WTC11 (cell line): ENCODE data around the gene SPIB. TPM values are rescaled to one million over a fixed set of nuclear protein-coding genes. Genes with fewer than 3 reads are reported as not detected.

Experiments
- ATAC-seq: fragments of 200-7000 bp; cut with Tn5 transposase; 2 replicates; pipeline ENCODE4 v1.10.0; 2021; ENCODE audit warnings: mild to moderate bottlenecking, moderate library complexity
- CTCF ChIA-PET: fragments of 300-600 bp; sonication (Branson Sonifier 250); formaldehyde crosslinking; loops from one replicate; lab custom pipeline; 2021; ENCODE audit warnings: antibody characterized with exemption; lab: Charles Lee
- POLR2A ChIA-PET: fragments of 350-600 bp; sonication (Branson Sonifier 250); formaldehyde crosslinking; loops from one replicate; lab custom pipeline; 2021; ENCODE audit warnings: antibody characterized with exemption; lab: Charles Lee
- DNase-seq: peaks from one replicate; pipeline ENCODE4 v3.0.0; 2021; ENCODE audit warnings: low spot score
- H3K27ac Mint-ChIP-seq: 2 replicates; pipeline ENCODE4 v1.8.0; 2021; ENCODE audit warnings: mixed read lengths
- H3K27me3 Mint-ChIP-seq: 2 replicates; pipeline ENCODE4 v1.8.0; 2021; ENCODE audit warnings: low read depth, mild to moderate bottlenecking, moderate library complexity, mixed read lengths
- H3K36me3 Mint-ChIP-seq: 2 replicates; pipeline ENCODE4 v1.8.0; 2021; ENCODE audit warnings: mixed read lengths
- H3K4me1 Mint-ChIP-seq: 2 replicates; pipeline ENCODE4 v1.8.0; 2022; ENCODE audit warnings: mixed read lengths
- H3K4me3 Mint-ChIP-seq: 2 replicates; pipeline ENCODE4 v1.8.0; 2021; ENCODE audit warnings: mild to moderate bottlenecking, moderate library complexity, mixed read lengths
- H3K9me3 Mint-ChIP-seq: 2 replicates; pipeline ENCODE4 v1.8.0; 2021; ENCODE audit warnings: mixed read lengths
- ATF1 ChIP-seq: sonication (generic); formaldehyde crosslinking; IDR thresholded peaks from 2 replicates; pipeline ENCODE4 v1.8.1; 2023; ENCODE audit warnings: mild to moderate bottlenecking, moderate library complexity, missing genetic modification reagents
- ATF2 ChIP-seq: sonication (generic); formaldehyde crosslinking; IDR thresholded peaks from 2 replicates; pipeline ENCODE4 v1.8.1; 2022; ENCODE audit warnings: low read depth, missing genetic modification reagents, borderline replicate concordance
- E2F1 ChIP-seq: sonication (generic); formaldehyde crosslinking; IDR thresholded peaks from 2 replicates; pipeline ENCODE4 v1.8.0; 2022; ENCODE audit warnings: mild to moderate bottlenecking, missing genetic modification reagents
- E2F4 ChIP-seq: sonication (generic); formaldehyde crosslinking; IDR thresholded peaks from 2 replicates; pipeline ENCODE4 v1.8.1; 2022; ENCODE audit warnings: low read depth, mild to moderate bottlenecking, moderate library complexity, missing genetic modification reagents, borderline replicate concordance
- E2F5 ChIP-seq: sonication (generic); formaldehyde crosslinking; IDR thresholded peaks from 2 replicates; pipeline ENCODE4 v1.8.1; 2022; ENCODE audit warnings: mild to moderate bottlenecking, moderate library complexity, missing genetic modification reagents
- ELF4 ChIP-seq: sonication (generic); formaldehyde crosslinking; IDR thresholded peaks from 2 replicates; pipeline ENCODE4 v1.8.1; 2022; ENCODE audit warnings: low read depth, mild to moderate bottlenecking, moderate library complexity, missing genetic modification reagents
- EMX1 ChIP-seq: fragments of 250-450 bp; sonication (Bioruptor Pico); IDR thresholded peaks from 2 replicates; pipeline ENCODE4 v1.8.0; 2021; ENCODE audit warnings: mild to moderate bottlenecking
- ESRRA ChIP-seq: sonication (generic); formaldehyde crosslinking; IDR thresholded peaks from 2 replicates; pipeline ENCODE4 v1.8.1; 2022; ENCODE audit warnings: mild to moderate bottlenecking, missing genetic modification reagents, borderline replicate concordance
- ETV6 ChIP-seq: sonication (generic); formaldehyde crosslinking; IDR thresholded peaks from 2 replicates; pipeline ENCODE4 v1.8.1; 2022; ENCODE audit warnings: mild to moderate bottlenecking, missing genetic modification reagents
- FOXP4 ChIP-seq: sonication (generic); formaldehyde crosslinking; IDR thresholded peaks from 2 replicates; pipeline ENCODE4 v1.8.0; 2022; ENCODE audit warnings: mild to moderate bottlenecking, missing genetic modification reagents
- GRHL2 ChIP-seq: fragments of 250-450 bp; sonication (Bioruptor Pico); IDR thresholded peaks from 2 replicates; pipeline ENCODE4 v1.8.0; 2022; ENCODE audit warnings: mild to moderate bottlenecking, moderate library complexity; ENCODE audit not compliant: insufficient replicate concordance, severe bottlenecking
- GTF2I ChIP-seq: fragments of 250-450 bp; sonication (Bioruptor Pico); conservative IDR thresholded peaks from 2 replicates; pipeline ENCODE4 v1.4.0; 2021; ENCODE audit warnings: mild to moderate bottlenecking
- IRF2 ChIP-seq: sonication (generic); formaldehyde crosslinking; IDR thresholded peaks from 2 replicates; pipeline ENCODE4 v1.8.0; 2022; ENCODE audit warnings: low read depth, missing genetic modification reagents, borderline replicate concordance
- JAZF1 ChIP-seq: fragments of 250-450 bp; sonication (Bioruptor Pico); IDR thresholded peaks from 2 replicates; pipeline ENCODE4 v1.9.0; 2021; ENCODE audit warnings: moderate library complexity, mild to moderate bottlenecking, inconsistent platforms
- JUN ChIP-seq: sonication (generic); formaldehyde crosslinking; IDR thresholded peaks from 2 replicates; pipeline ENCODE4 v1.8.0; 2023; ENCODE audit warnings: mild to moderate bottlenecking, missing genetic modification reagents
- KAT7 ChIP-seq: sonication (generic); formaldehyde crosslinking; IDR thresholded peaks from 2 replicates; pipeline ENCODE4 v1.8.1; 2023; ENCODE audit warnings: missing genetic modification reagents, mild to moderate bottlenecking, borderline replicate concordance
- NR3C1 ChIP-seq: sonication (generic); formaldehyde crosslinking; conservative IDR thresholded peaks from 2 replicates; pipeline ENCODE4 v1.8.1; 2023; ENCODE audit warnings: low read depth, mild to moderate bottlenecking, missing genetic modification reagents
- OVOL2 ChIP-seq: fragments of 250-450 bp; sonication (Bioruptor Pico); IDR thresholded peaks from 2 replicates; pipeline ENCODE4 v1.9.0; 2021; ENCODE audit warnings: mild to moderate bottlenecking, borderline replicate concordance
- TEAD4 ChIP-seq: sonication (generic); formaldehyde crosslinking; IDR thresholded peaks from 2 replicates; pipeline ENCODE4 v1.8.0; 2022; ENCODE audit warnings: mild to moderate bottlenecking, missing genetic modification reagents
- ZBTB43 ChIP-seq: sonication (generic); formaldehyde crosslinking; IDR thresholded peaks from 2 replicates; pipeline ENCODE4 v1.8.1; 2023; ENCODE audit warnings: mild to moderate bottlenecking, missing genetic modification reagents
- ZNF232 ChIP-seq: sonication (generic); formaldehyde crosslinking; IDR thresholded peaks from 2 replicates; pipeline ENCODE4 v1.8.0; 2022; ENCODE audit warnings: mild to moderate bottlenecking, missing genetic modification reagents
- ZNF317 ChIP-seq: sonication (generic); formaldehyde crosslinking; IDR thresholded peaks from 2 replicates; pipeline ENCODE4 v1.8.1; 2023; ENCODE audit warnings: low read depth, mild to moderate bottlenecking, moderate library complexity, missing genetic modification reagents, borderline replicate concordance
- ZNF512 ChIP-seq: sonication (generic); formaldehyde crosslinking; IDR thresholded peaks from 2 replicates; pipeline ENCODE4 v1.8.1; 2022; ENCODE audit warnings: missing genetic modification reagents, borderline replicate concordance
- total RNA-seq: library from RNA; stranded (reverse); gene quantifications from 3 replicates; pipeline ENCODE4 v1.2.3, GENCODE V29; 2021

SPIB gene
- total RNA-seq, 1 experiment from 2014 or later, result 4.7 TPM

GRCh38 chr19:50453243-50453642 lies 34.5 kb downstream of the SPIB start (continued):
- no peak for TF ChIP-seq ZNF512 (CRISPR knock-in tag)
- no peak for TF ChIP-seq JUN (CRISPR knock-in tag)
- TF ChIP-seq IRF2 (CRISPR knock-in tag), result no peak

- H3K36me3 Mint-ChIP-seq, result no peaks in the 10 kb centered on the region
- peaks cover 9% of the 10 kb centered on the region for H3K9me3 Mint-ChIP-seq
- H3K4me1 Mint-ChIP-seq, result peaks cover 2% of the 10 kb centered on the region; the same call in 1 of the 2 replicates
- ChIA-PET POLR2A (no interaction called here), CTCF (interaction anchor here (2.5 kb wide), 1 partner anchor 10 kb away, joined by 13 read pairs; no protein-coding TSS in a partner anchor)
- no peaks in the 10 kb centered on the region for H3K27me3 Mint-ChIP-seq
- DNase-seq (no peak), ATAC-seq (no peak)
- no peak overlapping the region for H3K27ac Mint-ChIP-seq
- TF ChIP-seq ESRRA (CRISPR knock-in tag) (no peak), E2F1 (no peak), E2F4 (CRISPR knock-in tag) (no peak), OVOL2 (CRISPR knock-in tag) (no peak), ZNF232 (CRISPR knock-in tag) (no peak), ETV6 (CRISPR knock-in tag) (no peak), ZNF317 (no peak), E2F5 (no peak)
- H3K4me3 Mint-ChIP-seq, result no peak overlapping the region
Measured at GRCh38 chr19:50455992-50456391, 37.3 kb downstream of the SPIB start.

- H3K36me3 Mint-ChIP-seq, result no peaks in the 10 kb centered on the region
- H3K4me3 Mint-ChIP-seq, result no peak overlapping the region
- H3K9me3 Mint-ChIP-seq, result peaks cover 9% of the 10 kb centered on the region
- ChIA-PET CTCF (interaction anchor here (1.6 to 2.5 kb wide), 3 partner anchors 9 to 100 kb away, joined by 3 to 13 read pairs (median 12); no protein-coding TSS in a partner anchor), POLR2A (no interaction called here)
- no peak for ATAC-seq
- H3K27ac Mint-ChIP-seq, result no peak overlapping the region
- no peaks in the 10 kb centered on the region for H3K27me3 Mint-ChIP-seq
- no peak for TF ChIP-seq FOXP4 (CRISPR knock-in tag)
- TF ChIP-seq ELF4, result no peak
- no peak for TF ChIP-seq ZBTB43 (CRISPR knock-in tag)
- TF ChIP-seq GRHL2 (CRISPR knock-in tag), result no peak
- TF ChIP-seq EMX1 (CRISPR knock-in tag), result no peak
- TF ChIP-seq E2F4 (CRISPR knock-in tag), result no peak
- TF ChIP-seq IRF2 (CRISPR knock-in tag), result no peak
- no peak for TF ChIP-seq GTF2I (CRISPR knock-in tag)
- TF ChIP-seq TEAD4 (CRISPR knock-in tag), result no peak
- no peak for TF ChIP-seq ATF1 (CRISPR knock-in tag)
- TF ChIP-seq JAZF1, result no peak
- no peak for TF ChIP-seq NR3C1 (CRISPR knock-in tag)
- TF ChIP-seq ATF2 (CRISPR knock-in tag), result no peak
- TF ChIP-seq KAT7, result no peak
- H3K4me1 Mint-ChIP-seq, result no peaks in the 10 kb centered on the region
- no peak for DNase-seq
Measured at GRCh38 chr19:50457300-50457699, 38.6 kb downstream of the SPIB start.
